ENCODE measurements around the gene TMEM9. TPM values are rescaled to one million over a fixed set of nuclear protein-coding genes. Genes with fewer than 3 reads are reported as not detected.

Gene TMEM9
- total and polyA plus RNA-seq, 4 donors = 30.5 to 59.5 (median 49.0) TPM

GRCh38 chr1:201089596-201089995, 64.7 kb downstream of the TMEM9 start:
- Histone ChIP-seq H3K27ac (ENCODE audit: low read depth in 1 of 2, low read length in 2 of 2) (no peak overlapping the region), H3K27me3 (ENCODE audit: control insufficient read depth in 4 of 4, insufficient read depth in 4 of 4, low read length in 3 of 4) (no peaks in the 10 kb centered on the region), H3K4me1 (ENCODE audit: control insufficient read depth in 4 of 4, insufficient read depth in 4 of 4, low read length in 3 of 4) (no peaks in the 10 kb centered on the region), H3K4me3 (ENCODE audit: low read depth in 1 of 3, low read length in 3 of 3) (no peak overlapping the region), H3K9me3 (ENCODE audit: control insufficient read depth in 4 of 4, low read length in 3 of 4) (no peaks in the 10 kb centered on the region), H3K9ac (ENCODE audit: low read depth in 1 of 2, low read length in 2 of 2) (no peak overlapping the region), H3K36me3 (ENCODE audit: control insufficient read depth in 4 of 4, insufficient read depth in 3 of 4, low read depth in 1 of 4, low read length in 3 of 4) (no peaks in the 10 kb centered on the region)
- TF ChIP-seq YY1 (IDR thresholded peaks at IDR 0.05) (no peak), REST (IDR thresholded peaks at IDR 0.05) (no peak), GABPA (IDR thresholded peaks at IDR 0.05 in 1 of 2, conservative IDR thresholded peaks at IDR 0.05 in 1 of 2) (no peak), CTCF (IDR thresholded peaks at IDR 0.05; ENCODE audit: low read depth, low read length, missing input control) (no peak), MAX (IDR thresholded peaks at IDR 0.05) (no peak), FOXA1 (IDR thresholded peaks at IDR 0.05) (no peak), NR2F2 (IDR thresholded peaks at IDR 0.05) (no peak), FOXA2 (IDR thresholded peaks at IDR 0.05) (no peak), SP1 (IDR thresholded peaks at IDR 0.05) (no peak), HNF4G (IDR thresholded peaks at IDR 0.05) (no peak), EGR1 (IDR thresholded peaks at IDR 0.05; ENCODE audit: low read depth in 2 of 2) (no peak), RAD21 (IDR thresholded peaks at IDR 0.05) (no peak)
- 90% methylated on average over 5 of the region's 5 CpGs for WGBS
- DNase-seq (ENCODE audit: low spot score) = no peak

- TF ChIP-seq SP1 (IDR thresholded peaks at IDR 0.05) (no peak), NR2F2 (IDR thresholded peaks at IDR 0.05) (no peak), YY1 (IDR thresholded peaks at IDR 0.05) (no peak), EGR1 (IDR thresholded peaks at IDR 0.05; ENCODE audit: low read depth in 2 of 2) (no peak), ATF3 (IDR thresholded peaks at IDR 0.05) (no peak), TAF1 (conservative IDR thresholded peaks at IDR 0.05) (no peak), REST (IDR thresholded peaks at IDR 0.05) (no peak), JUND (IDR thresholded peaks at IDR 0.05) (no peak), HNF4G (IDR thresholded peaks at IDR 0.05) (no peak), GABPA (IDR thresholded peaks at IDR 0.05 in 1 of 2, conservative IDR thresholded peaks at IDR 0.05 in 1 of 2) (no peak), RXRA (IDR thresholded peaks at IDR 0.05) (no peak), FOXA1 (IDR thresholded peaks at IDR 0.05) (no peak), HNF4A (conservative IDR thresholded peaks at IDR 0.05) (no peak), FOXA2 (IDR thresholded peaks at IDR 0.05) (no peak), ZBTB33 (IDR thresholded peaks at IDR 0.05) (no peak), MAX (IDR thresholded peaks at IDR 0.05) (no peak)
- DNase-seq (ENCODE audit: low spot score) = no peak
- no peaks in the 10 kb centered on the region for H3K36me3 ChIP-seq (ENCODE audit: control insufficient read depth in 4 of 4, insufficient read depth in 3 of 4, low read depth in 1 of 4, low read length in 3 of 4)
- H3K4me3 ChIP-seq (ENCODE audit: low read depth in 1 of 3, low read length in 3 of 3) = no peak overlapping the region
- H3K4me1 ChIP-seq (ENCODE audit: control insufficient read depth in 4 of 4, insufficient read depth in 4 of 4, low read length in 3 of 4) = no peaks in the 10 kb centered on the region
- no peak overlapping the region for H3K9ac ChIP-seq (ENCODE audit: low read depth in 1 of 2, low read length in 2 of 2)
- no peaks in the 10 kb centered on the region for H3K9me3 ChIP-seq (ENCODE audit: control insufficient read depth in 4 of 4, low read length in 3 of 4)
- 95% methylated on average over 19 of the region's 19 CpGs for WGBS
- H3K27ac ChIP-seq (ENCODE audit: low read depth in 1 of 2, low read length in 2 of 2) = no peak overlapping the region
- no peaks in the 10 kb centered on the region for H3K27me3 ChIP-seq (ENCODE audit: control insufficient read depth in 4 of 4, insufficient read depth in 4 of 4, low read length in 3 of 4)
These were observed 65.3 kb downstream of the TMEM9 start for GRCh38 chr1:201088901-201089525.

Data from liver (tissue), 9 donors.